Stimulated activated memory B cell treated with anti-CD40 and anti-IgM and Interleukin-4, amounts not matched to agents 10 μg/mL and 1 μg/mL and 100 μg/mL, for 72 hours (primary cell): Measurements from ENCODE around the gene CRKL.
A peak's percentile ranks its signal among the peaks of the same experiment; 100 is the strongest.

Source experiments
- ATAC-seq: fragments of 150-1000 bp; cut with Tn5 transposase; 2 replicates; pipeline ENCODE4 v1.10.0; 2021
- H3K27ac Mint-ChIP-seq: one replicate; pipeline ENCODE4 v1.8.0; 2022; ENCODE audit warnings: mild to moderate bottlenecking, mixed read lengths
- H3K27me3 Mint-ChIP-seq: one replicate; pipeline ENCODE4 v1.8.0; 2022; ENCODE audit warnings: mixed read lengths
- H3K36me3 Mint-ChIP-seq: one replicate; pipeline ENCODE4 v1.8.0; 2022; ENCODE audit warnings: mixed read lengths
- H3K4me1 Mint-ChIP-seq: one replicate; pipeline ENCODE4 v1.8.0; 2022; ENCODE audit warnings: mixed read lengths
- H3K4me3 Mint-ChIP-seq: one replicate; pipeline ENCODE4 v1.8.0; 2022; ENCODE audit warnings: mild to moderate bottlenecking, moderate library complexity, mixed read lengths
- H3K9me3 Mint-ChIP-seq: one replicate; pipeline ENCODE4 v1.8.0; 2022; ENCODE audit warnings: mixed read lengths

Gene CRKL

DNA sequence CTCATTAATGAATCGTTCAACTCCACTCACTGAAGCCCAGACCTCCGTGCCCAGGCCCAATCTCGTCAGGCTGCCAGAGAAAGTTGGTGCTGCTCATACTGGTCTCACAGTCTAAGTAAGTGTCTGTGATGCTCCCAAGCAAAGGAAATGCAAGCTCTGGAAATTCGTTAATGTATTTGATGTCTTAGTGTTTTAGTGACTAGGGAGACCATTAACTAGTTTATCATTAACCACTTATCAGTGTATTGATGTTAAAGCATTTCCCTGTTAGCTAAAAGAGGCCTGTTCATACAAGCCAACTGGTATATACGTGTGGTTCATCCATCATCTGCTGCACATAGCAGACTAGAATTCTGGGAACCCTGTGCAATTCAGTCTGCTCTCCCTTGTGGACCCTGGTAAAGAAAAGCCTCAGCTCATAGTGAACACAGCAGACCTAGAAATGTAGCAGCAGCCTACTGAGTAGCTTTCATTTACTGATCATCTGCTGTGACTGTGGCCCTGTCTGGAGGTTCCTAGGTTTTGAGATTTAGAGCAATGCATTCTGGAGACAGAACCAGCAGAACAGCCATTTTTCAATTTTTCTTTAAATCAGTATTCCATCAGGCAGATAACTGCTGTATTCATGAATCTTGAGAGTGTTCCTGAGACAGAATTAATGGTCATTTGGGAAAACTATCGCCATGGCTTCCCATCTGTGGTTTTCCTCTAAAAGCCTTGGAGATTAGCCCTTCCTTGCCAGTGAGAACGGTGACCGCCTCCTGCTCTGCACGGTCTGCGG lies 34.1 kb downstream of the CRKL start:
- Mint-ChIP-seq H3K36me3 (peaks cover 19% of the 10 kb centered on the region), H3K27ac (no peak overlapping the region), H3K4me1 (peaks cover 9% of the 10 kb centered on the region), H3K27me3 (no peaks in the 10 kb centered on the region), H3K4me3 (no peak overlapping the region), H3K9me3 (no peaks in the 10 kb centered on the region)
- ATAC-seq = no peak

DNA sequence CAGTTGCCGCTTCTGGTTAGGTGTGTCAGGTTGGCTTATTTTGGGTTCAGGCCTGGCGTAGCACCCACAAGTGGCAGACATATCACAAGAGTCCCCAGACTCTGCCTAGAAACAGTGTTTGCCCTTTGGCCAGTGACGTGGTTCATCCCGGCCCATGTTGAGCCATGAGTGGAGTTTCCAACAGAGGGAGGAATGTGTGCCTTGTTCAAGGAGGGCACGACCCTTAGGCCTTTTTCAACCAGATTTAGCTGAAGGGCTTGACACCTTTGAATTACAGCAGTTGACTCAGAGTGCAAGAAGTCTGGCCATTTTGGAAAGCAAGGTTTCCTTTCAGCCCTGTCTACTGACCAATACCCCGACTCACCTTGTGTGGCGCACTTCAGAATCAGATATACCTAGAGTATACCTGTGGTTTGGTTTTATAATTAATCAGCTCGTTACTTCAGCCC lies 34.7 kb downstream of the CRKL start:
- H3K27me3 Mint-ChIP-seq = no peaks in the 10 kb centered on the region
- H3K27ac Mint-ChIP-seq = no peak overlapping the region
- H3K36me3 Mint-ChIP-seq = peaks cover 19% of the 10 kb centered on the region
- no peaks in the 10 kb centered on the region for H3K9me3 Mint-ChIP-seq
- H3K4me3 Mint-ChIP-seq = no peak overlapping the region
- ATAC-seq = no peak
- H3K4me1 Mint-ChIP-seq = peaks cover 8% of the 10 kb centered on the region

- H3K36me3 Mint-ChIP-seq = peaks cover 19% of the 10 kb centered on the region
Measured at GRCh38 chr22:20952544-20953341, 35.5 kb downstream of the CRKL start.

DNA sequence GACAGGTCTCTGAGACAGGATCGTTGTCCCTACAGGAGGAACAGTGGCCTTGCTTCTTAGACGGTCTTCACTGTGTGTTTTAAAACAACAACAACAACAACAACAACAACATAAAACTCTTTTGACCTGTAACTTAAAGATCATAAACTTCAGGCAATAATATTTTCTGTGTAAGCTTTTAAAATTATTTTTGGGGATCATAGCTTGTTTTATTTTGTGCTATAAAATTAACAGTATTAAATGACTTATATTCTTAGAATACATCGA lies 36.1 kb downstream of the CRKL start:
- Mint-ChIP-seq H3K9me3 (no peaks in the 10 kb centered on the region), H3K36me3 (peaks cover 19% of the 10 kb centered on the region), H3K4me1 (peaks cover 15% of the 10 kb centered on the region), H3K27me3 (peaks cover 8% of the 10 kb centered on the region), H3K4me3 (no peak overlapping the region), H3K27ac (no peak overlapping the region)
- no peak for ATAC-seq

More at GRCh38 chr22:20952544-20953341, 35.5 kb downstream of the CRKL start:
- H3K9me3 Mint-ChIP-seq = no peaks in the 10 kb centered on the region
- H3K27ac Mint-ChIP-seq = no peak overlapping the region
- peaks cover 3% of the 10 kb centered on the region for H3K27me3 Mint-ChIP-seq
- H3K4me3 Mint-ChIP-seq = no peak overlapping the region
- no peak for ATAC-seq
- H3K4me1 Mint-ChIP-seq = peaks cover 10% of the 10 kb centered on the region

GRCh38 chr22:20953668-20954500 lies 36.7 kb downstream of the CRKL start:
- no peak for ATAC-seq
- peaks cover 13% of the 10 kb centered on the region for H3K27me3 Mint-ChIP-seq
- H3K9me3 Mint-ChIP-seq = no peaks in the 10 kb centered on the region
- H3K4me3 Mint-ChIP-seq = no peak overlapping the region
- peaks cover 18% of the 10 kb centered on the region for H3K4me1 Mint-ChIP-seq
- peaks cover 19% of the 10 kb centered on the region for H3K36me3 Mint-ChIP-seq
- no peak overlapping the region for H3K27ac Mint-ChIP-seq

DNA sequence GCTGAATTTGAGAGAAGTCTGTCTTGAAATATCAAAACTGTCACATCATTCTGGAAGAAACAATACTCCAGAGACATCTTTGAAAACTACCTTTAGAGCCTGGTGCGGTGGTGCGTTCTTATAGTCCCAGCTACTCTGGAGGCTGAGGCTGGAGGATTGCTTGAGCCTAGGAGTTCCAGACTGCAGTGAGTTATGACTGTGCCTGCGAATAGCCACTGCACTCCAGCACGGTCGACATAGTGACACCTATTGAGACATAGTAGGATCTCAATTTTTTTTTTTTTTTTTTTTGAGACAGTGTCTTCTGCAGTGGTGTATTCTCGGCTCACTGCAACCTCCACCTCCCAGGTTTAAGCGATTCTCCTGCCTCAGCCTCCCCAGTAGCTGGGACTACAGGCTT lies 38.3 kb downstream of the CRKL start:
- H3K9me3 Mint-ChIP-seq = no peaks in the 10 kb centered on the region
- peaks cover 13% of the 10 kb centered on the region for H3K27me3 Mint-ChIP-seq
- H3K27ac Mint-ChIP-seq = no peak overlapping the region
- H3K36me3 Mint-ChIP-seq = peaks cover 7% of the 10 kb centered on the region
- peaks cover 18% of the 10 kb centered on the region for H3K4me1 Mint-ChIP-seq
- H3K4me3 Mint-ChIP-seq = no peak overlapping the region
- ATAC-seq = no peak

GRCh38 chr22:20956258-20957101 lies 39.3 kb downstream of the CRKL start:
- H3K4me3 Mint-ChIP-seq = peak overlapping the region; percentile 82
- peaks cover 13% of the 10 kb centered on the region for H3K27me3 Mint-ChIP-seq
- ATAC-seq = no peak
- peak overlapping the region; percentile 20 for H3K27ac Mint-ChIP-seq
- H3K4me1 Mint-ChIP-seq = peaks cover 18% of the 10 kb centered on the region
- H3K36me3 Mint-ChIP-seq = peaks cover 7% of the 10 kb centered on the region
- H3K9me3 Mint-ChIP-seq = no peaks in the 10 kb centered on the region

DNA sequence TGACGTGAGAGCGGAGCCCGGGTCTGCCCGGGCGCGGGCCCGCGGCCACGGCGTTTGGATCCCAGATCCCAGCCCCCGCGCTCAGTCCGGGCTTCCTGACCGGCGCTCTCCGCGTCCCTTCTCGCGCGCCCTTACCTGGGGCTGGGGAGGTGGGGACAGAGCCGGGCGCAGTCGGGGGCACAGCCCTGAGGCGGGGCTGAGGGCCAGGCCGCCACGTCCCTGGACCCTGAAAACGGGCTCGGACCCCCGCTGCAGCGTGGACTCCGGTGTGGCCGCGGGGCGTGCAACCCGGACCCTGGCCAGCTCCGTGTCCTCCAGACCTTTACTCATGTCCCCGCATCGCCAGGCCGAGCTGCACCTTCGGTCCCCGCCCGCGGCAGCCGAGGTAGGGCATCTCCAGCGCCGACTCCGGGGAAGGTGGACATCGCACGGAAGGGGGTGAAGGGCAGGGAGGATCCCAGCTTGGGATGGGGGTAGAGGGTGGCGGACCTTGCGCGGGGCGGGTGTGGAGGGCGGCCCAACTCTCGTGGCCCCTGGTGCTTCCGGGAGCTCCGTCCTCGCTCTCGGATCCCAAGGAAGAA lies 40.0 kb downstream of the CRKL start:
- Mint-ChIP-seq H3K4me1 (peaks cover 25% of the 10 kb centered on the region), H3K27me3 (peaks cover 13% of the 10 kb centered on the region), H3K27ac (peak overlapping the region; percentile 20), H3K9me3 (no peaks in the 10 kb centered on the region), H3K36me3 (peaks cover 7% of the 10 kb centered on the region), H3K4me3 (peak overlapping the region; percentile 82)
- ATAC-seq = peak; percentile 44

- H3K27me3 Mint-ChIP-seq = peaks cover 13% of the 10 kb centered on the region
- ATAC-seq = peak; percentile 73
- H3K36me3 Mint-ChIP-seq = peaks cover under 1% of the 10 kb centered on the region
- H3K27ac Mint-ChIP-seq = peak overlapping the region; percentile 20
- H3K4me1 Mint-ChIP-seq = peaks cover 27% of the 10 kb centered on the region
- no peaks in the 10 kb centered on the region for H3K9me3 Mint-ChIP-seq
- H3K4me3 Mint-ChIP-seq = peak overlapping the region; percentile 82
Measured at GRCh38 chr22:20957683-20958431, 40.6 kb downstream of the CRKL start.

- Mint-ChIP-seq H3K4me3 (no peak overlapping the region), H3K27ac (no peak overlapping the region), H3K9me3 (no peaks in the 10 kb centered on the region), H3K4me1 (peaks cover 40% of the 10 kb centered on the region), H3K36me3 (no peaks in the 10 kb centered on the region), H3K27me3 (peaks cover 13% of the 10 kb centered on the region)
- ATAC-seq = no peak
Measured at GRCh38 chr22:20959578-20960461, 42.6 kb downstream of the CRKL start.

DNA sequence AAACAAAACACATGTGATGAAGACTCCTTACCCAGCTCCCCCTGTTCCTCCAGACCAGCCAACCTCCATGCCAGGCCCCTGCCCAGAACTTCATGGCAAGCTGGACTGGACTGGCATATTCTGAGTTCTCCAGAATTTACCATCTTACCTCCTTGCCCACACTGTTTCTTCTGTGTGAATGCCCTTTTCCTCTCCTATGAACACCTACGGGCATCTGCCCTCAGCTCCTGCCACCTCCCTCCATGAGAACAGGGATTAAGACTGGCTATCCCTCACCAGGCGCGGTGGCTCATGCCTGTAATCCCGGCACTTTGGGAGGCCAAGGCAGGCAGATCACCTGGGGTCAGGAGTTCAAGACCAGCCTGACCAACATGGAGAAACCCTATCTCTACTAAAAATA lies 43.4 kb downstream of the CRKL start:
- no peak overlapping the region for H3K4me3 Mint-ChIP-seq
- H3K27ac Mint-ChIP-seq = no peak overlapping the region
- H3K4me1 Mint-ChIP-seq = peaks cover 44% of the 10 kb centered on the region
- no peaks in the 10 kb centered on the region for H3K9me3 Mint-ChIP-seq
- ATAC-seq = no peak
- H3K36me3 Mint-ChIP-seq = no peaks in the 10 kb centered on the region
- peaks cover 13% of the 10 kb centered on the region for H3K27me3 Mint-ChIP-seq

- no peak for ATAC-seq
- H3K4me1 Mint-ChIP-seq = peaks cover 52% of the 10 kb centered on the region
Measured at GRCh38 chr22:20962491-20962945, 45.3 kb downstream of the CRKL start.

More at GRCh38 chr22:20962491-20962945, 45.3 kb downstream of the CRKL start:
- H3K27ac Mint-ChIP-seq = no peak overlapping the region
- H3K36me3 Mint-ChIP-seq = no peaks in the 10 kb centered on the region
- peaks cover 12% of the 10 kb centered on the region for H3K27me3 Mint-ChIP-seq
- no peak overlapping the region for H3K4me3 Mint-ChIP-seq
- H3K9me3 Mint-ChIP-seq = no peaks in the 10 kb centered on the region
